GM10248 (cell line): ENCODE measurements around the gene GPC6.

Experiments used
- CTCF ChIA-PET: fragments of 300-600 bp; sonication (Branson Sonifier 250); formaldehyde crosslinking; extraction: SDS; loops from one replicate; lab custom pipeline; 2021; ENCODE audit warnings: antibody characterized with exemption; lab: Yijun Ruan, JAX
- POLR2A ChIA-PET: fragments of 350-650 bp; sonication (Branson Sonifier 250); formaldehyde crosslinking; extraction: SDS; loops from one replicate; lab custom pipeline; 2020; ENCODE audit warnings: antibody characterized with exemption; lab: Yijun Ruan, JAX
- DNase-seq: peaks from one replicate; pipeline ENCODE4 v3.0.0; 2012; ENCODE audit errors: extremely low spot score
- TF ChIP-seq, protein P1 (sequence below): IDR thresholded peaks from 2 replicates; pipeline ENCODE4 v1.5.1; 2012; ENCODE audit warnings: mild to moderate bottlenecking, low read depth; ENCODE audit errors: extremely low read depth, missing control alignments, control extremely low read depth

The GPC6 gene

DNA sequence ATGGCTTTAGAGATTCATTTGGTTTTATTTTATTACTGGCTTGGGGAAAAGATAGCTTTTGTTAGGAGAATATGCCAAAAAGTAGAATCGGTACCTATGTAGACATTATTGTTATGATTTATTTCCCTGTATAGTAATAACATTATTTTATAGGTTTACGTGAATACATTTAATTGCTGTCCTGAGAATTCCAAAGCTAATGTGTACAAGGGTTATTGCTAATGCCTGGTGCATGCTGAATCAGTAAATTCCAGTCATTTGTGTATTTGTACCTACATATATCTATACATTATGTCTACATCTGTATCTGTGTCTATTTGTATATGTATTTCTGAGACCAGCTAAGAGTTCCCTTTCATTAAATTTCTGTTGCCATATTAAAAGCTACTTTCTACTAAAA lies 550.9 kb downstream of the GPC6 start:
- ChIA-PET POLR2A (no interaction called here), CTCF (no interaction called here)
- TF ChIP-seq, protein P1, sequence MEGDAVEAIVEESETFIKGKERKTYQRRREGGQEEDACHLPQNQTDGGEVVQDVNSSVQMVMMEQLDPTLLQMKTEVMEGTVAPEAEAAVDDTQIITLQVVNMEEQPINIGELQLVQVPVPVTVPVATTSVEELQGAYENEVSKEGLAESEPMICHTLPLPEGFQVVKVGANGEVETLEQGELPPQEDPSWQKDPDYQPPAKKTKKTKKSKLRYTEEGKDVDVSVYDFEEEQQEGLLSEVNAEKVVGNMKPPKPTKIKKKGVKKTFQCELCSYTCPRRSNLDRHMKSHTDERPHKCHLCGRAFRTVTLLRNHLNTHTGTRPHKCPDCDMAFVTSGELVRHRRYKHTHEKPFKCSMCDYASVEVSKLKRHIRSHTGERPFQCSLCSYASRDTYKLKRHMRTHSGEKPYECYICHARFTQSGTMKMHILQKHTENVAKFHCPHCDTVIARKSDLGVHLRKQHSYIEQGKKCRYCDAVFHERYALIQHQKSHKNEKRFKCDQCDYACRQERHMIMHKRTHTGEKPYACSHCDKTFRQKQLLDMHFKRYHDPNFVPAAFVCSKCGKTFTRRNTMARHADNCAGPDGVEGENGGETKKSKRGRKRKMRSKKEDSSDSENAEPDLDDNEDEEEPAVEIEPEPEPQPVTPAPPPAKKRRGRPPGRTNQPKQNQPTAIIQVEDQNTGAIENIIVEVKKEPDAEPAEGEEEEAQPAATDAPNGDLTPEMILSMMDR = no peak
- DNase-seq = no peak

DNA sequence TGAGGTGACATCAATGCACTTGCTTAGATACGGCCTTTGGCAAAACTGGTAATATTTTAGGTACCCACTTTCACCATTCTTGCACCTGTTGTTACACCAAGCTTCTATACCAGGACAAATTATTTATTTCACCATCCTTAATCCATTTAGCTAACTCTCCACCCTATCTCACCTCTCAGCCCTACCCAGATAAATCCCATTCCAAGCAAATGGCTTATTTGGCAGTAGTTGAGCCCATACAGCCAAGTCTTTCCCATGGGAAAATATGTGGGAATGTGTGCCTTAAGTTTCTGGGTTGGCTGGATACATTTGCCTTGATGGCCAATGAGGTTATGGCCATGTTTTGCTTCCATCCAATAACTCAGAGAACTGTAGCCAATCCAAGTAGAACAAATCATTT lies 551.9 kb downstream of the GPC6 start:
- TF ChIP-seq, protein P1 = no peak
- CTCF ChIA-PET = no interaction called here
- POLR2A ChIA-PET = no interaction called here
- DNase-seq = no peak

DNA sequence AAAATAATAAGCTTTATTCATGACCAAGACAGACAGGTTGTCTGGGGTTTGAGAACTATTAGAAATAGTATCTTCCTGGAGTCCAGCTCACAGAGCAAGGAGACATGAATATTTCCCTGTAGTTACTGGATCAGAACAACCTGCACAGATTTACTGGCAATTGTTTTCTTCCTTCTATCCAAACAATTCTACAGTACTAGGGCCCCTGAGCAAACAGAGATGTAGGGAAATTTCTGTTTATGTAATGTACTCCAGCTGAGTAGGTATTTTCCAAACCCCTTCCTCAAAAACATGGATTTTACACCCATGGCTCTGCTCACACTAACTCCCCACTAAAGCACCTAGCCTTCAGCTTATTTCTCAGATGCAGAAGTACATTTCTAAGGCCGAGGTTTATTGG lies 557.6 kb downstream of the GPC6 start:
- TF ChIP-seq, protein P1 = no peak
- no peak for DNase-seq
- ChIA-PET CTCF (no interaction called here), POLR2A (no interaction called here)

DNA sequence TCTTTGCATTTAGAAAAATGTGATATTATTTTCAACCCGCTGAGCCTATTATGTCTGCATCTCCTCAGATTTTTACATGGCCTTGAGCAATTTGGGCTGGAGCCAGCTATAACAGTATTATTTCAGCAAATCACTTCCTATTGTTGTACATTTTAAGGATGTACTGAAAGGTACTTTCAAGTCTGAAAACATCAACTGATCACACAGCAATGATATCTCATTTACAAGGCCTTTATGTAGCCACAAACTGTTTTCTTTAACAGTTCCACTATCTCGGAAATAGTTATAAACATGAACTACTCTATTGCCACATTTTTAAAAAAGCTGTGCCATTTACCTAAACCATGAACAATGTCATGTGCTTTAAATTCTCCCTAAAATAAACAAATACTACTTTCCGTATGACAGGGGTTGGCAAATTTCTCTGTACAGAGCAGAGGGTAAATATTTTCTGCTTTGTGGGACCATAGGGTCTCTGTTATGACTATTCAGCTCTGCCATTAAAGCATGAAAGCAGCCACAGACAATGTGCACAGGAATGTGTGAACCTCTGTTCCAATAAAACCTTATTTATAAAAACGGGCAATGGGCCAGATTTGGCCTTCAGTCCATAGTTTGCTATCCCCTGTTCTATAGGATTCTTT lies 560.4 kb downstream of the GPC6 start:
- ChIA-PET CTCF (no interaction called here), POLR2A (no interaction called here)
- no peak for DNase-seq
- TF ChIP-seq, protein P1 = no peak

DNA sequence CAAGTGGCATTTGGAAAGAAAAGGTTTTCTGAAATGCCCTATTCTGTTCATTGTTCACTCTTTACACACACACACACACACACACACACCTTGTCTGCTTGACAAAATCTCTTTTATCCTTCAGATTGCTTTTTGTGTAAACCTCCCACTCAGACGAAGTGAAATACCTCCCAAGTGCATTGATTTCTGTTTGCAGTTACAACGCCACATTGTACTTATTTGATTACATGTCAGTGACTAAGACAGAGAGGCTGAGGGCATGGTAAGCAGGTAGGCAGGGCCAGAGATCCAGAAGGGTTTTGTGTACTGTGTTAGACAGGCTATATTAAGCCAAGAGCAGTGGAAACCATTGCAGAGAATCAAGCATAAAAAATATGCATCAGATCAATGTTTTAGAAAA lies 561.8 kb downstream of the GPC6 start:
- DNase-seq = no peak
- TF ChIP-seq, protein P1 = no peak
- CTCF ChIA-PET = no interaction called here
- POLR2A ChIA-PET = no interaction called here

DNA sequence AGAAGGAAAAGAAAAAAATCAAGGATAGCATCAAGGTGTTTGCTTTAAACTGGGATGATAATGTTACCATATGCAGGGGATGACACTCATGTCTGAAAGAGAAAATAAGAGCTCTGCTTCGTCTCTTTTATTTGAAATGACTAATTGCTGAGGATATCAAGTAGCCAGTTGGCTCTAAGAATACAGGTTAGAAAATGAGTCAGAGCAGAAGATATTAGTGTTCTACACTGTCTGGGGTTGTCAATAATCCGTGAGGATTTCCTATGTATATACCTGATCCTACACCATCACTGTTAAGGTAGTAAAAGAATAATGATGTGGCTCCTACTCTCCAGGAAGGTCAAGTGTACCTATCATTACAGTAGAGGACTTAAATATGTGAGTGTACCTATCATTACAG lies 562.5 kb downstream of the GPC6 start:
- ChIA-PET POLR2A (no interaction called here), CTCF (no interaction called here)
- TF ChIP-seq, protein P1 = no peak
- DNase-seq = no peak
